Measurements from ENCODE around the gene PARVA. TPM values are rescaled to one million over a fixed set of nuclear protein-coding genes. Genes with fewer than 3 reads are reported as not detected.

The PARVA gene
- total and polyA plus RNA-seq, 2 of the 8 experiments (the other 6 are each of a cell fraction or from before 2014, with no cell fraction given), result 3.1 to 13.5 TPM

- TF ChIP-seq SIRT6 (IDR thresholded peaks at IDR 0.05; ENCODE audit: low read length) (no peak), YY1 (IDR thresholded peaks at IDR 0.05; ENCODE audit: low read depth, low read length) (no peak)
These were observed 12.6 kb downstream of the PARVA start (continued) for GRCh38 chr11:12389676-12390657.

Measured in H1 (cell line).